ENCODE data around the gene KSR1.

- TF ChIP-seq CTCF (IDR thresholded peaks at IDR 0.05) (no peak), POLR2A (IDR thresholded peaks at IDR 0.05) (no peak)
These were observed 48.1 kb upstream of the KSR1 start for GRCh38 chr17:27407916-27408864.

Measured in Peyer's patch (tissue), 4 donors.